Measurements from ENCODE around the gene CDH20. TPM values are rescaled to one million over a fixed set of nuclear protein-coding genes. Genes with fewer than 3 reads are reported as not detected.

Gene CDH20
- total RNA-seq, 1 donor from 2014 or later = 0.24 TPM

DNA sequence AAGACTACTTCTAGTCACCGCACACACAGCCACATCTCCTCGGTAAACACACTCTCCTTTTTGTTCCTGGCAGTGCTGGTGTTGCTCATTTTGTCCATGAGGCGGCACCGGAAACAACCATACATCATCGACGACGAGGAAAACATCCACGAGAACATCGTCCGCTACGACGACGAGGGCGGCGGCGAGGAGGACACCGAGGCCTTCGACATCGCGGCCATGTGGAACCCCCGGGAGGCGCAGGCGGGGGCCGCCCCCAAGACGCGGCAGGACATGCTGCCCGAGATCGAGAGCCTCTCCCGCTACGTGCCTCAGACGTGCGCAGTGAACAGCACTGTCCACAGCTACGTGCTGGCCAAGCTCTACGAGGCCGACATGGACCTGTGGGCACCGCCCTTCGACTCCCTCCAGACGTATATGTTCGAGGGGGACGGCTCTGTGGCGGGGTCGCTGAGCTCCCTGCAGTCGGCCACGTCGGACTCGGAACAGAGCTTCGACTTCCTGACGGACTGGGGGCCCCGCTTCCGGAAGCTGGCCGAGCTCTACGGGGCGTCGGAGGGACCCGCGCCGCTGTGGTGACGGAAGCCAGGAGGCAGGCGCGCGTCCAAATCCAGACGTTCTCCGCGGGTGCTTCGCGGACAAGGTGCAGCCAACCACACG is 221.0 kb downstream of the CDH20 start:
- DNase-seq = peak; percentile 48

DNA sequence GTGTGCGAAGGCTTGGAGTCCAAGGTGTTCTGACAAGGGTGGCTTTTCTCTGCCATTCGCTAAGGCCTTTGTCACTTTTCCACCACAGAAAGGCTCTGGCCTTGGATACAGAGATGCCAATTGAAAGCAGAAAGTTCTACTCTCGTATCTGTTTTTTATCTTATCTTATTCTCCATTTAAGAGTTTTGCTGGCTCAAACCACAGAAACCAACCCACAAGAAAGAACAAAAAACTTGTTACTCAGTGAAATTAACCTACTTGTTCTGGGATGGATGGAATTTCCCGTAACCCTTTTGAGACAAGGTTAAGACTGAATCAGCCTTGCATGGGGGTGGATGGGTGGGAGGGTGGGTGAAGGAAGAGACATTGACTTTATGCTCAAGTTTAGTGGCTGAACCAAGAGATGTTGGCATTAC is 221.7 kb downstream of the CDH20 start:
- Histone ChIP-seq H3K36me3 (no peaks in the 10 kb centered on the region), H3K27ac (no peak overlapping the region), H3K27me3 (ENCODE audit: low read depth) (no peaks in the 10 kb centered on the region), H3K4me1 (no peaks in the 10 kb centered on the region), H3K4me3 (peak overlapping the region; percentile 35), H3K9me3 (no peaks in the 10 kb centered on the region)
- intact Hi-C loops (cut with DNase I) = no loop called here
- no peak for ATAC-seq
- no peak for TF ChIP-seq CTCF (IDR thresholded peaks at IDR 0.05)
- no peak for DNase-seq

More for the DNA sequence above, 221.0 kb downstream of the CDH20 start:
- Histone ChIP-seq H3K27me3 (ENCODE audit: low read depth) (no peaks in the 10 kb centered on the region), H3K9me3 (no peaks in the 10 kb centered on the region), H3K4me3 (peak overlapping the region; percentile 35), H3K4me1 (no peaks in the 10 kb centered on the region), H3K27ac (no peak overlapping the region), H3K36me3 (no peaks in the 10 kb centered on the region)
- no peak for TF ChIP-seq CTCF (IDR thresholded peaks at IDR 0.05)
- intact Hi-C loops (cut with DNase I) = no loop called here
- ATAC-seq = peak; percentile 43

- Histone ChIP-seq H3K4me1 (no peaks in the 10 kb centered on the region), H3K36me3 (no peaks in the 10 kb centered on the region), H3K27me3 (ENCODE audit: low read depth) (no peaks in the 10 kb centered on the region), H3K4me3 (no peak overlapping the region), H3K27ac (no peak overlapping the region), H3K9me3 (no peaks in the 10 kb centered on the region)
- no peak for TF ChIP-seq CTCF (IDR thresholded peaks at IDR 0.05)
- intact Hi-C loops (cut with DNase I) = no loop called here
- DNase-seq (no peak), ATAC-seq (no peak)
Measured at GRCh38 chr18:61556316-61556715, 223.1 kb downstream of the CDH20 start.

- intact Hi-C loops (cut with DNase I) = no loop called here
- no peak overlapping the region for H3K4me3 ChIP-seq
- TF ChIP-seq CTCF (IDR thresholded peaks at IDR 0.05) = no peak
Measured at GRCh38 chr18:61556862-61557261, 223.6 kb downstream of the CDH20 start.

DNA sequence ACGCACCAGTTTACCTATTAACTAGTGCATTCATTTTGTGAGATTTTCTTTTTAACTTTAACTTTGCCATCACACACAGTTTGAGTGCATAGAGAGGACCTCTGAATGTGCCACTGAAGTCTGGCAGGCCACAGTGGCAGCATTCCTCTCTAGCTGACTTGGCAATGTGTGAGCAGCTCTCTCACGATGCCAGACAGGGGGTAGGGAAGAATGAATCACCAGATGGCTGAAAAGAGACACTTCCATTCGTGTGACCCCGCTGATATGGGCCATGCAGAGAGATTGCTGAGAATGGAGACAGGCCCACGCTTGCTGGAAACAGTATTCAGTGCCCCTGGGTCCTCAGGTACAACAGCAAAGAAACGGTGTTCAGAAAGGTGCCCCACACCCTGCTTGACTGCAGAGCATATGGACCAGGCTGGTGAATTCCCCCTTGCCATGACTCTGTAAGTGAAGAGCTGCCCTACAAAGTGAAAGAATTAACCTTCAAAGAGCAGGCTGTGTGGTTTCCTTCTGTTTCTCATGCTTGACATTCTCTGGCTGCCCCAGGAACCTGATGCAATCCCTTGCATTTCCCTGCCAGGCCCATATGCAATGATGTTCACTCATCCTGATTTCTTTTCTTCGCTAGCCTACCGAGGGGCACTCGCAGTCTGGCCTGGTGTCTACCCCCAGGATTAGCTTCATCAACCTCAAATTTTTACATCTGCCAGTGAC is 236.1 kb downstream of the CDH20 start:
- no peak for DNase-seq
- H3K4me1 ChIP-seq = no peaks in the 10 kb centered on the region
- peaks cover 4% of the 10 kb centered on the region for H3K9me3 ChIP-seq
- no peaks in the 10 kb centered on the region for H3K36me3 ChIP-seq
- H3K4me3 ChIP-seq = no peak overlapping the region
- H3K27ac ChIP-seq = no peak overlapping the region
- no peak for ATAC-seq
- no peaks in the 10 kb centered on the region for H3K27me3 ChIP-seq (ENCODE audit: low read depth)
- intact Hi-C loops (cut with DNase I) = no loop called here
- no peak for TF ChIP-seq CTCF (IDR thresholded peaks at IDR 0.05)

More at GRCh38 chr18:61556862-61557261, 223.6 kb downstream of the CDH20 start:
- ATAC-seq (no peak), DNase-seq (no peak)
- Histone ChIP-seq H3K27ac (no peak overlapping the region), H3K36me3 (no peaks in the 10 kb centered on the region), H3K27me3 (ENCODE audit: low read depth) (no peaks in the 10 kb centered on the region), H3K4me1 (no peaks in the 10 kb centered on the region), H3K9me3 (no peaks in the 10 kb centered on the region)

Data from lower lobe of right lung (tissue), 2 donors.